Epithelial cell of proximal tubule (primary cell): ENCODE measurements around the gene HNRNPC. TPM values are rescaled to one million over a fixed set of nuclear protein-coding genes. Genes with fewer than 3 reads are reported as not detected.

Source experiments
- DNase-seq: peaks from one replicate; pipeline ENCODE4 v3.0.0-alpha.2; 2011; ENCODE audit warnings: low read depth
- H3K4me3 ChIP-seq: 2 replicates; pipeline ENCODE4 v1.5.1; 2011; ENCODE audit warnings: low read depth, mild to moderate bottlenecking, low read length
- CTCF ChIP-seq: conservative IDR thresholded peaks from 2 replicates; pipeline ENCODE4 v1.5.1; 2012; ENCODE audit warnings: low read depth, mild to moderate bottlenecking, low read length
- total RNA-seq: library from RNA; depleted of rRNA; stranded (reverse); fragments of >200 nt; gene quantifications from 2 replicates; pipeline ENCODE4 v1.2.3, GENCODE V29; 2015

Gene HNRNPC
- total RNA-seq, 1 donor from 2014 or later, result 755 TPM

GRCh38 chr14:21163871-21164291 is 105.4 kb downstream of the HNRNPC start:
- DNase-seq, result no peak
- no peak for TF ChIP-seq CTCF
- no peak overlapping the region for H3K4me3 ChIP-seq

GRCh38 chr14:21162081-21162480 is 107.2 kb downstream of the HNRNPC start:
- no peak for TF ChIP-seq CTCF
- H3K4me3 ChIP-seq, result no peak overlapping the region
- no peak for DNase-seq

- no peak overlapping the region for H3K4me3 ChIP-seq
- DNase-seq, result no peak
- TF ChIP-seq CTCF, result no peak
Measured at GRCh38 chr14:21160061-21160610, 109.1 kb downstream of the HNRNPC start.

Other genes with a start within 250 kb of the HNRNPC start
- 6.7 and 16.0 TPM in 2 replicates for gene NDRG2, start 244.4 kb downstream of the HNRNPC start, total RNA-seq
- not detected in 2 replicates for gene TPPP2, start 239.2 kb downstream of the HNRNPC start, total RNA-seq
- not detected in 2 replicates for gene RNASE13, start 234.6 kb downstream of the HNRNPC start, total RNA-seq
- 0.86 TPM in 1 of 2 replicates, not detected in the other for gene RNASE7, start 227.1 kb downstream of the HNRNPC start, total RNA-seq
- gene RNASE8, start 211.6 kb downstream of the HNRNPC start, total RNA-seq, result not detected in 2 replicates
- gene ARHGEF40, start 199.1 kb downstream of the HNRNPC start, total RNA-seq, result 24.2 and 42.7 TPM in 2 replicates
- gene ZNF219, start 170.8 kb downstream of the HNRNPC start, total RNA-seq, result 11.2 and 18.6 TPM in 2 replicates
- 0.43 TPM in 1 of 2 replicates, not detected in the other for gene TMEM253, start 168.4 kb downstream of the HNRNPC start, total RNA-seq
- gene OR5AU1, start 113.4 kb downstream of the HNRNPC start, total RNA-seq, result not detected in 2 replicates
- gene RPGRIP1, start 10.6 kb upstream of the HNRNPC start, total RNA-seq, result 0.07 TPM in 1 of 2 replicates, not detected in the other
- 74.7 and 107 TPM in 2 replicates for gene SUPT16H, start 114.6 kb upstream of the HNRNPC start, total RNA-seq
- gene CHD8, start 186.7 kb upstream of the HNRNPC start, total RNA-seq, result 43.9 and 50.1 TPM in 2 replicates
- 11.7 and 13.2 TPM in 2 replicates for gene RAB2B, start 207.5 kb upstream of the HNRNPC start, total RNA-seq
- gene TOX4, start 207.8 kb upstream of the HNRNPC start, total RNA-seq, result 28.2 and 28.8 TPM in 2 replicates
- 78.9 and 81.7 TPM in 2 replicates for gene METTL3, start 241.9 kb upstream of the HNRNPC start, total RNA-seq